B cell (primary cell): ENCODE results near the gene TELO2. TPM values are rescaled to one million over a fixed set of nuclear protein-coding genes. Genes with fewer than 3 reads are reported as not detected.

ENCODE experiments used
- ATAC-seq: fragments of 200-7000 bp; cut with Tn5 transposase; one replicate; pipeline ENCODE4 v1.10.0; 2021; ENCODE audit warnings: low read depth, mild to moderate bottlenecking, moderate number of reproducible peaks, moderate library complexity
- CTCF ChIA-PET: fragments of 350-600 bp; sonication (Branson Sonifier 250); formaldehyde crosslinking; loops from one replicate; lab custom pipeline; 2021; ENCODE audit warnings: antibody characterized with exemption, inconsistent platforms; lab: Charles Lee
- POLR2A ChIA-PET: fragments of 350-600 bp; sonication (Branson Sonifier 250); formaldehyde crosslinking; loops from one replicate; lab custom pipeline; 2021; ENCODE audit warnings: antibody characterized with exemption; lab: Charles Lee
- DNase-seq: peaks from one replicate; pipeline ENCODE4 v3.0.0; 2013
- H2AFZ ChIP-seq: 2 replicates; pipeline ENCODE4 v1.6.1; 2012; ENCODE audit warnings: mild to moderate bottlenecking, low read depth, low read length; ENCODE audit not compliant: insufficient read depth, poor library complexity, severe bottlenecking
- H3K27ac ChIP-seq, 2 donors: 1 replicate in 1 of 2; 2 replicates in 1 of 2; pipeline ENCODE4 v1.5.1; 2012 to 2013; ENCODE audit warnings: low read length in 2 of 2, mild to moderate bottlenecking in 2 of 2, moderate library complexity in 1 of 2
- H3K27me3 ChIP-seq, 4 experiments: fragments of 200-600 bp in 1 of 4; sonication (generic) in 1 of 4; replicated peaks in 1 of 4; 1 replicate in 2 of 4; 2 replicates in 2 of 4; pipeline versions ENCODE4 v1.6.1 to v1.7.0; 2013 to 2016; ENCODE audit warnings: low read length in 3 of 4, mild to moderate bottlenecking in 2 of 4, mixed read lengths in 1 of 4, moderate library complexity in 1 of 4; ENCODE audit not compliant: insufficient read depth in 4 of 4, control insufficient read depth in 3 of 4; ENCODE audit errors: control extremely low read depth in 1 of 4
- H3K36me3 ChIP-seq, 2 experiments: replicated peaks in 1 of 2; 1 replicate in 1 of 2; 2 replicates in 1 of 2; pipeline versions ENCODE4 v1.6.1 to v1.7.1; 2013; ENCODE audit warnings: low read length in 1 of 2; ENCODE audit not compliant: insufficient read depth in 2 of 2, control insufficient read depth in 1 of 2; ENCODE audit errors: control extremely low read depth in 1 of 2, extremely low read depth in 1 of 2
- H3K4me1 ChIP-seq, 2 donors: fragments of 200-600 bp in 1 of 2; sonication (generic) in 1 of 2; 1 replicate in 1 of 2; 2 replicates in 1 of 2; pipeline versions ENCODE4 v1.5.1 to v1.6.1; 2013 to 2017; ENCODE audit warnings: low read length in 2 of 2; ENCODE audit not compliant: control insufficient read depth in 2 of 2, insufficient read depth in 2 of 2
- H3K4me2 ChIP-seq: replicated peaks from 2 replicates; pipeline ENCODE3; 2012; ENCODE audit warnings: mild to moderate bottlenecking, low read depth, low read length; ENCODE audit not compliant: poor library complexity, severe bottlenecking
- H3K4me3 ChIP-seq, 5 experiments: fragments of 200-600 bp in 1 of 5; sonication (generic) in 1 of 5; 1 replicate in 3 of 5; 2 replicates in 2 of 5; pipeline versions ENCODE4 v1.5.1 to v1.7.0; 2011 to 2016; ENCODE audit warnings: low read length in 4 of 5, mild to moderate bottlenecking in 4 of 5, low read depth in 2 of 5, control low read depth in 1 of 5, moderate library complexity in 1 of 5; ENCODE audit not compliant: insufficient read depth in 1 of 5; ENCODE audit errors: control extremely low read depth in 1 of 5, extremely low read depth in 1 of 5
- H3K79me2 ChIP-seq: fragments of 200-600 bp; sonication (generic); one replicate; pipeline ENCODE4 v1.6.0; 2016; ENCODE audit warnings: low read length; ENCODE audit not compliant: control insufficient read depth, insufficient read depth
- H3K9ac ChIP-seq: fragments of 200-600 bp; sonication (generic); 2 replicates; pipeline ENCODE4 v1.6.1; 2017; ENCODE audit warnings: mild to moderate bottlenecking, low read length, moderate library complexity
- H3K9me3 ChIP-seq, 3 donors: one replicate each; pipeline versions ENCODE4 v1.6.1 to v1.7.1; 2013; ENCODE audit warnings: low read length in 2 of 3; ENCODE audit not compliant: control insufficient read depth in 2 of 3, insufficient read depth in 1 of 3; ENCODE audit errors: control extremely low read depth in 1 of 3
- H4K20me1 ChIP-seq: 2 replicates; pipeline ENCODE4 v1.6.0; 2012; ENCODE audit warnings: mild to moderate bottlenecking, low read length; ENCODE audit not compliant: insufficient read depth, control insufficient read depth, poor library complexity, severe bottlenecking
- H3K27ac Mint-ChIP-seq: one replicate; pipeline ENCODE4 v1.8.0; 2021; ENCODE audit warnings: mixed read lengths
- H3K27me3 Mint-ChIP-seq: one replicate; pipeline ENCODE4 v1.8.0; 2021; ENCODE audit warnings: mixed read lengths
- H3K4me1 Mint-ChIP-seq: one replicate; pipeline ENCODE4 v1.8.0; 2021; ENCODE audit warnings: mixed read lengths
- H3K4me3 Mint-ChIP-seq: one replicate; pipeline ENCODE4 v1.8.0; 2021; ENCODE audit warnings: mixed read lengths
- H3K9me3 Mint-ChIP-seq: one replicate; pipeline ENCODE4 v1.8.0; 2022; ENCODE audit warnings: mixed read lengths; ENCODE audit not compliant: insufficient read depth
- CTCF ChIP-seq: fragments of 200-600 bp; IDR thresholded peaks from one replicate; pipeline ENCODE4 v1.8.0; 2022; ENCODE audit warnings: antibody characterized with exemption, mild to moderate bottlenecking
- EZH2 ChIP-seq: IDR thresholded peaks from 2 replicates; pipeline ENCODE4 v1.6.1; 2012; ENCODE audit warnings: borderline replicate concordance, low read depth, mild to moderate bottlenecking, moderate library complexity, low read length; ENCODE audit not compliant: insufficient read depth, poor library complexity, severe bottlenecking
- WGBS: methylation state at CpG from one replicate; pipeline ENCODE4 v1.1.5; 2013; ENCODE audit warnings: missing lambda C conversion rate; ENCODE audit not compliant: insufficient coverage; 5-methylcytosine and 5-hydroxymethylcytosine counted together
- intact Hi-C: fragments of 100-400 bp; cut with micrococcal nuclease; formaldehyde crosslinking; loops from one replicate; pipeline ENCODE4 v1.10.0; 2022
- polyA plus RNA-seq: library from polyadenylated mRNA; depleted of rRNA; stranded (reverse); fragments of >200 nt; gene quantifications from 2 replicates; pipeline ENCODE4 v1.2.3, GENCODE V29; 2012
- total RNA-seq, 2 donors: library from RNA; stranded (reverse); fragments of 120-200 nt in 1 of 2; gene quantifications; 1 replicate in 1 of 2; 2 replicates in 1 of 2; pipeline versions ENCODE4 v1.2.3 to v1.2.4, GENCODE V29; 2013 to 2022

TELO2 gene
- total and polyA plus RNA-seq, 2 donors (not counting 1 experiment from before 2014, with no cell fraction given), result 81.9 to 136 TPM

- H3K9me3 ChIP-seq, result no peaks in the 10 kb centered on the region
- H3K4me3 Mint-ChIP-seq, result peak overlapping the region; percentile 97
- H3K36me3 ChIP-seq, result peaks cover 0 to 26% of the 10 kb centered on the region in 2 experiments
- H3K27me3 ChIP-seq, result no peaks in the 10 kb centered on the region
- no peaks in the 10 kb centered on the region for H3K9me3 Mint-ChIP-seq
- H3K27ac Mint-ChIP-seq, result peak overlapping the region; percentile 99
- peaks cover 49% of the 10 kb centered on the region for H3K79me2 ChIP-seq
- intact Hi-C loops, result loop anchor here (2.0 to 5.0 kb wide), 2 partner anchors 34 to 120 kb away; partner anchors contain the start of genes CRAMP1 and IFT140
- ChIA-PET CTCF (interaction anchor here (1.0 to 1.6 kb wide), 4 partner anchors 10 to 64 kb away, joined by 3 to 9 read pairs (median 4); no protein-coding TSS in a partner anchor), POLR2A (interaction anchor here (0.5 to 2.9 kb wide), 11 partner anchors 12 to 170 kb away, joined by 3 to 21 read pairs (median 3); partner anchors contain the start of genes CCDC154 and UQCC4)
- H3K4me2 ChIP-seq, result peak overlapping the region; percentile 99
- H3K9ac ChIP-seq, result peak overlapping the region; percentile 85
- ATAC-seq (no peak), DNase-seq (no peak)
- H2AFZ ChIP-seq, result peak overlapping the region; percentile 90
- H3K27ac ChIP-seq, result peak overlapping the region; percentile 95 to 96
- TF ChIP-seq CTCF (no peak), EZH2 (no peak)
- peaks cover 17 to 25% of the 10 kb centered on the region in 2 donors for H3K4me1 ChIP-seq
- H3K27me3 Mint-ChIP-seq, result no peaks in the 10 kb centered on the region
- 93% methylated on average over 18 of the region's 23 CpGs for WGBS
- H4K20me1 ChIP-seq, result peaks cover 31% of the 10 kb centered on the region
- peaks cover 17% of the 10 kb centered on the region for H3K4me1 Mint-ChIP-seq
- H3K4me3 ChIP-seq, result peak overlapping the region in 4 of 5 experiments; percentile 54 to 78 (median 70)
These were observed 858 bp upstream of the TELO2 start for GRCh38 chr16:1492082-1492922.
